ENCODE data around the gene STAT5B.

STAT5B gene

GRCh38 chr17:42284024-42284369 lies 7.8 kb upstream of the STAT5B start:
- TF ChIP-seq POLR2A (IDR thresholded peaks at IDR 0.05; ENCODE audit: low read depth, low read length): no peak
- FAIRE-seq (no peak), DNase-seq (ENCODE audit: insufficient read length, low spot score) (no peak)

GRCh38 chr17:42283241-42284023 lies 7.2 kb upstream of the STAT5B start:
- DNase-seq (ENCODE audit: insufficient read length, low spot score): no peak
- FAIRE-seq: no peak
- no peak for TF ChIP-seq POLR2A (IDR thresholded peaks at IDR 0.05; ENCODE audit: low read depth, low read length)

DNA sequence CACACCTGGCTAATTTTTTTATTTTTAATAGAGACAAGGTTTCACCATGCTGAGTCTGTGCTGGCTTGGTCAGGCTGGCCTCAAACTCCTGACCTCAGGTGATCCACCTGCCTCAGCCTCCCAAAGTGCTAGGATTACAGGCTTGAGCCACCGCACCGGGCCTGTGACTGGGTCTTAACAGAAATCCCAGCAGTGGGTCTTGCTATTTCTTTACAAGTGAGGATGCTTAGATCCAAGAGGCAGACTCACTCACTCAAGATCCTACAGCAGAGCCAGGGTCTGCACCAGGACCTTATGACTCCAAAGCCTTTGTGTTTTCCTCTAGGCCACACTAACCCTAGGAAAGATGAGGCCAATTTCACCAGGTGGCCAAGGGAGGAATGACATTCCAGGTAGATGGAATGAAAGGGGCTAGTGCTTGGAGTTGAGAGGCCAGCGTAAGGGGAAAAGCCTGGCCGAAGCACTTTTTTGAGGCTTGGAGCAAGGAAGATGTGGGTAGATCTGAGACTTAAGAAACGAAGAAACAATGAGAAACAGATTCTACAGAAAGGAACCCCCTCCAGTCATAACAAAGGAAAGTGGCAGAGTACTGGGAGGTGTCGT lies 6.4 kb upstream of the STAT5B start:
- TF ChIP-seq POLR2A (IDR thresholded peaks at IDR 0.05; ENCODE audit: low read depth, low read length): no peak
- FAIRE-seq: no peak
- no peak for DNase-seq (ENCODE audit: insufficient read length, low spot score)

- no peak for FAIRE-seq
- no peak for DNase-seq (ENCODE audit: insufficient read length, low spot score)
- TF ChIP-seq POLR2A (IDR thresholded peaks at IDR 0.05; ENCODE audit: low read depth, low read length): no peak
These were observed 5.4 kb upstream of the STAT5B start for GRCh38 chr17:42281571-42282096.

DNA sequence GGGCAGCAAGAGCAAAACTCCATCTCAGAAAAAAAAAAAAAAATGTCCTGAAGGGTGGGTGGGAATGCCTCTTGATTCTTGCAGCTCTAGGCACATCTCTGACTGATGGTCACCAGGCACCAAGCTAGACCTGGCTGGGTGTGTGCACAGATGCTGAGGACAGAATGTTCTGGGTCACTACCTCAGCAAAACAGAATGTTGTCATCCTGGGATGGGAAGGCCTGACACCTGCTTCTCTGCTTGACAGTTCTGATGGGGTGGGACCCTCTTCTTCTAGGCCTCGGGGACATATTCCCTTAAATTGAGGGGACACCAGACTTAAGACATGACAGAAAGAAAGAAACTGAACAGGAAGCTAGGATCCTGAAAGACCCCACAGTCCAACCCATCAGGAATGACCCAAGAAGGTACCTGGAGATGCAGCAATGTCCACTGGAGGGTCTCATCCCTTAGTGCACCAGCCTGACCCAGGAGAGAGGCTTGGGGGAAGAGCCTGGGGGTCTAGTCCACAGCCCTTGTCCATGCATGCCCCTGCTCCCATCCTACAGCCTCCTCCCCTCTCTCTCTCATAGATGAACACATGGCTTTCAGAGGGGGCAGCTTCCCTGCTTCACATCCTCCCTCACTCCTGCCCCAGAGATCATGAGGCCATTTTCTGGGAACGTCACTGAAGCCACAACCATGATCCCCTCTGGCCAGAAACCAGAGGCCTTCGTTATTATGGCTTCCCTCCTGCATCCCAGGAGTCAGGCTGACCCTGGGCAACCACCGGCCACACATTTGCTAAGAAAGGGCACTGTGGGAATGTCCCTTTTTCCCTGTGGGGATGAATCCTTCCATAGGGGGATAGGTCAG lies 3.8 kb upstream of the STAT5B start:
- DNase-seq (ENCODE audit: insufficient read length, low spot score) (no peak), FAIRE-seq (no peak)
- TF ChIP-seq POLR2A (IDR thresholded peaks at IDR 0.05; ENCODE audit: low read depth, low read length): no peak

DNA sequence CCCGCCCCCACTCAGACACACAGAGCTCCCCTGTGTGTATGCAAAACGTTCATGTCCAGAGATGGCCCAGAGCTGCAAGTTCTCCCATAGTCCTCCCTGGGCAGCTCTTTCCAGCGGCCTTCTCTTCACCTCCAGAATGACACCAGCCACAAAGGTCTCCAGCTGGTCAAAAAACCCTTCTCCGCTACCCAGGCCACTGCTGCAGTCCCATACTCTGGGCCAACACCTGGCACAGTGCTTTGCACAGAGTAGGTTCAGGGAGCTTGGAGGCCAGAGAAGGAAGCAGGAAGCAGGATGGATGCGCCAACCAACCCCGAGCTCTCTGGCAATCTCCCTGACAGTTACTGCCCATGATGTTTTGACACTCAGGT lies 1.1 kb upstream of the STAT5B start:
- FAIRE-seq (no peak), DNase-seq (ENCODE audit: insufficient read length, low spot score) (no peak)
- TF ChIP-seq POLR2A (IDR thresholded peaks at IDR 0.05; ENCODE audit: low read depth, low read length): no peak

DNA sequence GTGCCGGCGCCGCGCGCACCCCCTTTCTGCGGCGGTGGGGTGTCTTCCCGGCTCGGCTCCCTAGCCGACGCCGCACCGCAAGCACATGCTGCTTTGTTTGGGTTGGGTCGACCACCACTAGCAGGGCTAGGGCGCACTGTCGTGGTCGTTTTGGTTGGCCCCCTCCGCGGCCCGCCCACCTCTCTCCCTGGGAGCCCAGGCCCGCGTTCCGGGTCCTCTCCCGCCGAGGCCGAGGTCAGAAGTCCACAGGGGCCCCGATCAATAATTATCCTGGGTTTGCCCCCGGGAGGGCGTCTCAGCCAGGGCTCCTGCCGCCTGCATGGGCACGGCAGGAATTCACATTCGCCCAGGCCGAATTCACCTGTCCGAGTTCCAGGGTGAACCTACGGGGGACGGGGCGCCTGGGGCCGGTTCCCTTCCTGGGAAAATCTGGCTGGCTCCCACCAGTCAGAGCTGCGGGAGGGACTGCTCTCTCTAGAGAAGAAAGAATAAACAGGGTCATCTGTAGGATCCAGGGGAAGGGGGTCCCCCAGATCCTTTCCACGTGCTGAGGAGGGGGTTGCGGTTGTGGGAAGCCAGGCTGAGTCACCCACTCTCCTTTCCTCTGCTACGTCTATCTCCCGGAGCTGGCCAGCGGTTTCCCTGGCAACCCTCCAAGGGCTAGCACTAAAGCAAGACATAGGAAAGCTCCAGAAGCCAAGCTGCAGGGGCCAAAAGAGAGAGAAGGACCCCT lies 584 bp upstream of the STAT5B start:
- TF ChIP-seq POLR2A (IDR thresholded peaks at IDR 0.05; ENCODE audit: low read depth, low read length): no peak
- FAIRE-seq: no peak
- DNase-seq (ENCODE audit: insufficient read length, low spot score): peak; percentile 87

- DNase-seq (ENCODE audit: insufficient read length, low spot score): no peak
- no peak for TF ChIP-seq POLR2A (IDR thresholded peaks at IDR 0.05; ENCODE audit: low read depth, low read length)
- no peak for FAIRE-seq
These were observed 448 bp downstream of the STAT5B start for GRCh38 chr17:42275527-42276358.

DNA sequence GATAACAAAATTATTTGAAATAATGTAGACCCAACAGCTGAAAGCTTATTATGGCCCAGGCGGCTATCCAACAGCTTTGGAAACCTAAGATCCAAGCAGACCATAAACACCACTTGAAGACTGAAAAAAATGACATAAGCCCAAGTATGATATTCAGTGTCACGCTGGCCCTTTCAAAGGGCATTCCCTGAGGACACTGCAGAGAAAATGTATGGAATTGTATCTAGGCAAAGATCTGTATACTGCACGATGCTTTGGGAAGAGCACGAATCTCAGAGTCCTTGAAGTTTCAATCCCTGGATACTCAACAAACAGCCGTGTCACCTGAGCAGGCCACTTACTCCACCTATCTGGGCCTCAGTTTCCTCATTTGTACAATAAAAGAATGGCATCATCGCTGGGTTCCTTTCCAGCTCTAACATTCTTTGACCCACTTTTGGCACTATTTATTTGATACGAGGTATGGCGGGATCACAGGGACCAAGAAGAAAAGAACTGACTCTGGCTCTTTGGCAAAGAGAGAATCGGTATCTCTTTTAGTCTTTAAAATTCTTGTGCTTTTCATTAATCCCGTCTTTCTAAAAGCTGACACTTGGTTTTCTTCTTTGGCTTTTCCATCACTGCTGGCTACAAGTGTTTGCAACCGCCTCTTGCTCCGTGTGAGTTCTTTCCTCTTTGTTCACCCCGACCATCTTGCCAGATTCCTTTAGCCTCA lies 1.2 kb downstream of the STAT5B start:
- FAIRE-seq: no peak
- DNase-seq (ENCODE audit: insufficient read length, low spot score): no peak
- TF ChIP-seq POLR2A (IDR thresholded peaks at IDR 0.05; ENCODE audit: low read depth, low read length): no peak

GRCh38 chr17:42274253-42274542 lies 2.0 kb downstream of the STAT5B start:
- no peak for TF ChIP-seq POLR2A (IDR thresholded peaks at IDR 0.05; ENCODE audit: low read depth, low read length)
- no peak for FAIRE-seq
- no peak for DNase-seq (ENCODE audit: insufficient read length, low spot score)

- DNase-seq (ENCODE audit: insufficient read length, low spot score) (no peak), FAIRE-seq (no peak)
- TF ChIP-seq POLR2A (IDR thresholded peaks at IDR 0.05; ENCODE audit: low read depth, low read length): no peak
These were observed 2.5 kb downstream of the STAT5B start for GRCh38 chr17:42273474-42274252.

Measured in H54 (cell line).